ENCODE results near the gene SARM1.
A peak's percentile ranks its signal among the peaks of the same experiment; 100 is the strongest.

Gene SARM1

GRCh38 chr17:28406473-28406814, 35.0 kb downstream of the SARM1 start:
- H3K4me3 ChIP-seq (ENCODE audit: low read length): peak overlapping the region; percentile 98
- H2AFZ ChIP-seq (ENCODE audit: low read depth, low read length): peak overlapping the region; percentile 97
- H3K79me2 ChIP-seq (ENCODE audit: low read length): no peaks in the 10 kb centered on the region
- peak overlapping the region; percentile 89 for H3K9ac ChIP-seq (ENCODE audit: low read length)
- no peak overlapping the region for H3K27ac ChIP-seq (ENCODE audit: low read length)
- no peaks in the 10 kb centered on the region for H4K20me1 ChIP-seq (ENCODE audit: insufficient read depth, low read length)
- TF ChIP-seq CTCF (IDR thresholded peaks at IDR 0.05; ENCODE audit: low read depth, low read length): no peak
- TF ChIP-seq EZH2phosphoT487 (IDR thresholded peaks at IDR 0.05; ENCODE audit: low read depth): no peak
- H3K36me3 ChIP-seq (replicated peaks; ENCODE audit: low read depth, low read length): no peaks in the 10 kb centered on the region
- peak overlapping the region; percentile 61 for H3K4me2 ChIP-seq (ENCODE audit: low read length)
- H3K9me3 ChIP-seq (ENCODE audit: insufficient read depth, low read length): no peaks in the 10 kb centered on the region
- peaks cover 16% of the 10 kb centered on the region for H3K4me1 ChIP-seq (ENCODE audit: low read length)
- H3K27me3 ChIP-seq (ENCODE audit: low read depth, low read length): no peaks in the 10 kb centered on the region

GRCh38 chr17:28407130-28407973, 35.9 kb downstream of the SARM1 start:
- Histone ChIP-seq H3K4me2 (ENCODE audit: low read length) (no peak overlapping the region), H3K4me3 (ENCODE audit: low read length) (no peak overlapping the region), H3K36me3 (replicated peaks; ENCODE audit: low read depth, low read length) (no peaks in the 10 kb centered on the region), H3K9ac (ENCODE audit: low read length) (no peak overlapping the region), H4K20me1 (ENCODE audit: insufficient read depth, low read length) (no peaks in the 10 kb centered on the region), H2AFZ (ENCODE audit: low read depth, low read length) (no peak overlapping the region), H3K27ac (ENCODE audit: low read length) (no peak overlapping the region), H3K27me3 (ENCODE audit: low read depth, low read length) (no peaks in the 10 kb centered on the region), H3K4me1 (ENCODE audit: low read length) (peaks cover 16% of the 10 kb centered on the region), H3K9me3 (ENCODE audit: insufficient read depth, low read length) (no peaks in the 10 kb centered on the region), H3K79me2 (ENCODE audit: low read length) (no peaks in the 10 kb centered on the region)
- TF ChIP-seq EZH2phosphoT487 (IDR thresholded peaks at IDR 0.05; ENCODE audit: low read depth) (no peak), CTCF (IDR thresholded peaks at IDR 0.05; ENCODE audit: low read depth, low read length) (no peak)

- Histone ChIP-seq H3K4me3 (ENCODE audit: low read length) (no peak overlapping the region), H2AFZ (ENCODE audit: low read depth, low read length) (no peak overlapping the region), H3K9ac (ENCODE audit: low read length) (no peak overlapping the region), H3K79me2 (ENCODE audit: low read length) (no peaks in the 10 kb centered on the region), H4K20me1 (ENCODE audit: insufficient read depth, low read length) (no peaks in the 10 kb centered on the region), H3K27ac (ENCODE audit: low read length) (no peak overlapping the region), H3K4me1 (ENCODE audit: low read length) (peaks cover 16% of the 10 kb centered on the region), H3K9me3 (ENCODE audit: insufficient read depth, low read length) (no peaks in the 10 kb centered on the region), H3K36me3 (replicated peaks; ENCODE audit: low read depth, low read length) (no peaks in the 10 kb centered on the region), H3K4me2 (ENCODE audit: low read length) (no peak overlapping the region), H3K27me3 (ENCODE audit: low read depth, low read length) (no peaks in the 10 kb centered on the region)
- TF ChIP-seq CTCF (IDR thresholded peaks at IDR 0.05; ENCODE audit: low read depth, low read length) (no peak), EZH2phosphoT487 (IDR thresholded peaks at IDR 0.05; ENCODE audit: low read depth) (no peak)
Measured at GRCh38 chr17:28407974-28408306, 36.4 kb downstream of the SARM1 start.

GRCh38 chr17:28412099-28412498, 40.6 kb downstream of the SARM1 start:
- H4K20me1 ChIP-seq (ENCODE audit: insufficient read depth, low read length): no peaks in the 10 kb centered on the region
- no peak overlapping the region for H3K27ac ChIP-seq (ENCODE audit: low read length)

More at GRCh38 chr17:28412099-28412498, 40.6 kb downstream of the SARM1 start:
- Histone ChIP-seq H3K27me3 (ENCODE audit: low read depth, low read length) (peaks cover 5% of the 10 kb centered on the region; the same call in 1 of the 2 replicates), H3K9me3 (ENCODE audit: insufficient read depth, low read length) (no peaks in the 10 kb centered on the region), H2AFZ (ENCODE audit: low read depth, low read length) (no peak overlapping the region), H3K36me3 (replicated peaks; ENCODE audit: low read depth, low read length) (no peaks in the 10 kb centered on the region), H3K79me2 (ENCODE audit: low read length) (no peaks in the 10 kb centered on the region), H3K4me3 (ENCODE audit: low read length) (no peak overlapping the region), H3K4me1 (ENCODE audit: low read length) (peaks cover 2% of the 10 kb centered on the region; the same call in 1 of the 2 replicates), H3K4me2 (ENCODE audit: low read length) (no peak overlapping the region), H3K9ac (ENCODE audit: low read length) (no peak overlapping the region)
- no peak for TF ChIP-seq EZH2phosphoT487 (IDR thresholded peaks at IDR 0.05; ENCODE audit: low read depth)
- TF ChIP-seq CTCF (IDR thresholded peaks at IDR 0.05; ENCODE audit: low read depth, low read length): no peak
